Measurements from ENCODE around the gene PCDHA1.

Gene PCDHA1

DNA sequence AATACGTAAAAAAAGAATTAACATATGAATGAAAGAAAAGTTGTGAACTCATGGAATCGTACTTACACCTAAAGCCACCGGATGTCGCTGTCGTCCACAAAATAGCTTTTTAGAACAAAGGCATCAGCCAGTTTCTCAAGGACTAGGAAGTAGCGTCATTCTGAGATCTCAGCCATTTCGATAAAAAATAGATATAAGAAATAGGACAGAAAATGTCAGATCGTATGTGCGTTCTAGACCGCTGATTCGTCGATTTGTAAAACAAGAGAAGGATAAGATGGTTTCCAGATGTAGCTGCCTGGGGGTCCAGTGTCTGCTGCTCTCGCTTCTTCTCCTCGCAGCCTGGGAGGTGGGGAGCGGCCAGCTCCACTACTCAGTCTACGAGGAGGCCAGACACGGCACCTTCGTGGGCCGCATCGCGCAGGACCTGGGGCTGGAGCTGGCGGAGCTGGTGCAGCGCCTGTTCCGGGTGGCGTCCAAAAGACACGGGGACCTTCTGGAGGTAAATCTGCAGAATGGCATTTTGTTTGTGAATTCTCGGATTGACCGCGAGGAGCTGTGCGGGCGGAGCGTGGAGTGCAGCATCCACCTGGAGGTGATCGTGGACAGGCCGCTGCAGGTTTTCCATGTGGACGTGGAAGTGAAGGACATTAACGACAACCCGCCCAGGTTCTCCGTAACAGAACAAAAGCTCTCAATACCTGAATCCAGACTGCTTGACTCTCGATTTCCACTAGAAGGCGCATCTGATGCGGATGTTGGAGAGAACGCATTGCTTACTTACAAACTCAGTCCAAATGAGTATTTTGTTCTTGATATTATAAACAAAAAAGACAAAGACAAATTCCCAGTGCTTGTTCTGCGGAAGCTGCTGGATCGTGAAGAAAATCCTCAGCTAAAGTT lies 70.1 kb downstream of the PCDHA1 start, which contains the start of gene PCDHA10 (continued):
- TF ChIP-seq ZFP69B (tag by site-specific recombination; IDR thresholded peaks at IDR 0.05), result no peak
- TF ChIP-seq ZNF707 (tag by site-specific recombination; IDR thresholded peaks at IDR 0.05), result no peak
- peak; percentile 50; the same call in 1 of the 2 replicates for TF ChIP-seq GLIS1 (tag by site-specific recombination; IDR thresholded peaks at IDR 0.05)
- no peak for TF ChIP-seq ZNF146 (tag by site-specific recombination; IDR thresholded peaks at IDR 0.05)
- TF ChIP-seq, protein P1, sequence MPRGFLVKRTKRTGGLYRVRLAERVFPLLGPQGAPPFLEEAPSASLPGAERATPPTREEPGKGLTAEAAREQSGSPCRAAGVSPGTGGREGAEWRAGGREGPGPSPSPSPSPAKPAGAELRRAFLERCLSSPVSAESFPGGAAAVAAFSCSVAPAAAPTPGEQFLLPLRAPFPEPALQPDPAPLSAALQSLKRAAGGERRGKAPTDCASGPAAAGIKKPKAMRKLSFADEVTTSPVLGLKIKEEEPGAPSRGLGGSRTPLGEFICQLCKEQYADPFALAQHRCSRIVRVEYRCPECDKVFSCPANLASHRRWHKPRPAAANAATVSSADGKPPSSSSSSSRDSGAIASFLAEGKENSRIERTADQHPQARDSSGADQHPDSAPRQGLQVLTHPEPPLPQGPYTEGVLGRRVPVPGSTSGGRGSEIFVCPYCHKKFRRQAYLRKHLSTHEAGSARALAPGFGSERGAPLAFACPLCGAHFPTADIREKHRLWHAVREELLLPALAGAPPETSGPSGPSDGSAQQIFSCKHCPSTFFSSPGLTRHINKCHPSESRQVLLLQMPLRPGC (tag by site-specific recombination; IDR thresholded peaks at IDR 0.05), result no peak
- no peak for TF ChIP-seq ZBTB44 (tag by site-specific recombination; IDR thresholded peaks at IDR 0.05)
- no peak for TF ChIP-seq SP7 (tag by site-specific recombination; IDR thresholded peaks at IDR 0.05)
- no peak for TF ChIP-seq ZNF626 (tag by site-specific recombination; IDR thresholded peaks at IDR 0.05)
- TF ChIP-seq ZNF600 (tag by site-specific recombination; IDR thresholded peaks at IDR 0.05), result 0 out of 2 replicates have a peak, but pooled peaks have one; percentile 22
- TF ChIP-seq, protein P2, sequence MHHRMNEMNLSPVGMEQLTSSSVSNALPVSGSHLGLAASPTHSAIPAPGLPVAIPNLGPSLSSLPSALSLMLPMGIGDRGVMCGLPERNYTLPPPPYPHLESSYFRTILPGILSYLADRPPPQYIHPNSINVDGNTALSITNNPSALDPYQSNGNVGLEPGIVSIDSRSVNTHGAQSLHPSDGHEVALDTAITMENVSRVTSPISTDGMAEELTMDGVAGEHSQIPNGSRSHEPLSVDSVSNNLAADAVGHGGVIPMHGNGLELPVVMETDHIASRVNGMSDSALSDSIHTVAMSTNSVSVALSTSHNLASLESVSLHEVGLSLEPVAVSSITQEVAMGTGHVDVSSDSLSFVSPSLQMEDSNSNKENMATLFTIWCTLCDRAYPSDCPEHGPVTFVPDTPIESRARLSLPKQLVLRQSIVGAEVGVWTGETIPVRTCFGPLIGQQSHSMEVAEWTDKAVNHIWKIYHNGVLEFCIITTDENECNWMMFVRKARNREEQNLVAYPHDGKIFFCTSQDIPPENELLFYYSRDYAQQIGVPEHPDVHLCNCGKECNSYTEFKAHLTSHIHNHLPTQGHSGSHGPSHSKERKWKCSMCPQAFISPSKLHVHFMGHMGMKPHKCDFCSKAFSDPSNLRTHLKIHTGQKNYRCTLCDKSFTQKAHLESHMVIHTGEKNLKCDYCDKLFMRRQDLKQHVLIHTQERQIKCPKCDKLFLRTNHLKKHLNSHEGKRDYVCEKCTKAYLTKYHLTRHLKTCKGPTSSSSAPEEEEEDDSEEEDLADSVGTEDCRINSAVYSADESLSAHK (tag by site-specific recombination; IDR thresholded peaks at IDR 0.05), result no peak
- no peak for TF ChIP-seq ZBTB1 (tag by site-specific recombination; IDR thresholded peaks at IDR 0.05)
- no peak for TF ChIP-seq ZNF529 (tag by site-specific recombination; IDR thresholded peaks at IDR 0.05; ENCODE audit: insufficient replicate concordance)

GRCh38 chr5:140857177-140857986 lies 71.4 kb downstream of the PCDHA1 start:
- ChIA-PET POLR2A (no interaction called here), CTCF (interaction anchor here (0.6 to 2.0 kb wide), 7 partner anchors 8 to 189 kb away, joined by 3 to 20 read pairs (median 6); partner anchors contain the start of genes PCDHA11, PCDHA12 and PCDHA8)
- Histone ChIP-seq H3K36me3 (ENCODE audit: control insufficient read depth in 2 of 2, insufficient read depth in 1 of 2, low read length in 2 of 2) (no peaks in the 10 kb centered on the region), H3K4me1 (ENCODE audit: control insufficient read depth, insufficient read depth, low read length) (no peaks in the 10 kb centered on the region), H3K27ac (ENCODE audit: extremely low read depth, low read depth, low read length) (no peak overlapping the region), H3K4me3 (ENCODE audit: low read depth, low read length) (no peak overlapping the region), H3K9me3 (ENCODE audit: control insufficient read depth, insufficient read depth, low read depth, low read length) (no peaks in the 10 kb centered on the region; the same call in none of the 2 replicates)
- TF ChIP-seq REST (tag by site-specific recombination; IDR thresholded peaks at IDR 0.05) (peak; percentile 29; the same call in 1 of the 2 replicates), ZNF394 (tag by site-specific recombination; IDR thresholded peaks at IDR 0.05; ENCODE audit: borderline replicate concordance) (no peak), ZNF473 (tag by site-specific recombination; IDR thresholded peaks at IDR 0.05) (no peak), ZNF202 (tag by site-specific recombination; IDR thresholded peaks at IDR 0.05; ENCODE audit: borderline replicate concordance) (0 out of 2 replicates have a peak, but pooled peaks have one; percentile 24)
- TF ChIP-seq, protein P3, sequence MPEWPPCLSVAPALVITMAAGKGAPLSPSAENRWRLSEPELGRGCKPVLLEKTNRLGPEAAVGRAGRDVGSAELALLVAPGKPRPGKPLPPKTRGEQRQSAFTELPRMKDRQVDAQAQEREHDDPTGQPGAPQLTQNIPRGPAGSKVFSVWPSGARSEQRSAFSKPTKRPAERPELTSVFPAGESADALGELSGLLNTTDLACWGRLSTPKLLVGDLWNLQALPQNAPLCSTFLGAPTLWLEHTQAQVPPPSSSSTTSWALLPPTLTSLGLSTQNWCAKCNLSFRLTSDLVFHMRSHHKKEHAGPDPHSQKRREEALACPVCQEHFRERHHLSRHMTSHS (tag by site-specific recombination; IDR thresholded peaks at IDR 0.05), result no peak
